Measurements from ENCODE around the gene CAMKK1.

- TF ChIP-seq CTCF (optimal IDR thresholded peaks at IDR 0.05 in 1 of 3, IDR thresholded peaks at IDR 0.05 in 1 of 3, conservative IDR thresholded peaks at IDR 0.05 in 1 of 3; ENCODE audit: extremely low read depth in 1 of 3, insufficient read depth in 2 of 3, low read length in 3 of 3) (no peak), EZH2 (IDR thresholded peaks at IDR 0.05; ENCODE audit: low read length) (no peak)
Observed at GRCh38 chr17:3887804-3888203, 5.0 kb downstream of the CAMKK1 start.

All from keratinocyte (primary cell).